NCI-H345 (cell line): ENCODE results near the gene OPCML.

Source experiments
- DNase-seq: peaks from one replicate; lab custom pipeline; 2025; lab: John Stamatoyannopoulos, UW

The OPCML gene

DNA sequence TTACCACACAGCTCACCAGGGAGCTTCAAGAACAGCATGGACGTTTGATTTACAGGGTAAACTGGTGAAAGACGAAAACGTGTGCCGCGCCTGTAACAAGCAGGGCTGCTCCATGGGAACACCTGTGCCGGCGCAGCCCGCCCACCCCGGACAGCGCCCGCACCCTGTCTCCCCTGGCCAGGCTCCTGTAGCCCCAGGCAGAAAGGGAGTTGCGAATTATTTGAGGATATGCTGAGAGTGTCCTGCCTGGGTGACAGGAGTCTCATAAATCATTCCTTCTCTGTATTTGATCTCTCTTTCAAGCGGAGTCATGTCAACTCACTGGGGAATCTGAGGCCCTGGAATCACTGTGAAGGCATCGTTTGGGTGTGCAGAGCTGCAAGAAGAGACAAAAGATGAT lies 804.3 kb downstream of the OPCML start:
- DNase-seq, result no peak

DNA sequence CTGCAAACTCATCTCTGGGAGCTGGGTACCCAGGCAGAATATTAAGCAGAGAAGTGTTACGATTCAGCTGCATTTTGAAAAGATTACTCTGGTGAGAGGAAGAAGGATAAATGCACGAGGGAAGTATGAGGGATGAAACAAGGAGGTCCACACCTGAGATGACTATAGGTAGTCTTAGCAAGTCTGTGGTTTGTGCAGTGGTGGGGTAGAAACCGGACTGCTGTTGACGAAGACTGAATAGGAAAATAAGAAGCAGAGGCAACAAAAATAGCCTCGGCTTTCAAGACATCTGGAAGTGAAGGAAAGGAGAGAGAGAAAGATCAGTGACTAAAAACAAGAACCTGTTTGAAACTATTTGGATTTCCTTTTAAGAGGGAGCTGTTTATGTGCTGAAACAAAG lies 810.8 kb downstream of the OPCML start:
- DNase-seq, result no peak

DNA sequence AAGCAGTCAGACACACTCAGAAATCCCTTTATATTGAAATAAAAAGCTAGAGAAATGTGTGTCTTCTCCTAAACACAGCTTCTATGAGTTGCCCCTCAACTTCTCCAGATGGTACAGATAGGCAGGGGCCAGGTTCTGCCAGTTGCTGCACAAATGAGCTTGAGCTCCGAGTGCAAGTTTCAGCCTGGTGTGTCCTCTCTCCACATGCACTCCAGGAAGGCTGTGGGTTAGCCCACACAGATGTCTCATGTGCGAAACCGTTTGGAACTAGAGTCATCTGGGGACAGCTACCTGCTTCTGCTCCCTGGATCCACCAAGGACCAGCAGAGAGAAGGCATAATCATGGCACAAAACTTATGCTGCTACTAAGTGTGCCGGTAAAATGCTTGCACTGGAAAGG lies 812.6 kb downstream of the OPCML start:
- DNase-seq, result no peak

DNA sequence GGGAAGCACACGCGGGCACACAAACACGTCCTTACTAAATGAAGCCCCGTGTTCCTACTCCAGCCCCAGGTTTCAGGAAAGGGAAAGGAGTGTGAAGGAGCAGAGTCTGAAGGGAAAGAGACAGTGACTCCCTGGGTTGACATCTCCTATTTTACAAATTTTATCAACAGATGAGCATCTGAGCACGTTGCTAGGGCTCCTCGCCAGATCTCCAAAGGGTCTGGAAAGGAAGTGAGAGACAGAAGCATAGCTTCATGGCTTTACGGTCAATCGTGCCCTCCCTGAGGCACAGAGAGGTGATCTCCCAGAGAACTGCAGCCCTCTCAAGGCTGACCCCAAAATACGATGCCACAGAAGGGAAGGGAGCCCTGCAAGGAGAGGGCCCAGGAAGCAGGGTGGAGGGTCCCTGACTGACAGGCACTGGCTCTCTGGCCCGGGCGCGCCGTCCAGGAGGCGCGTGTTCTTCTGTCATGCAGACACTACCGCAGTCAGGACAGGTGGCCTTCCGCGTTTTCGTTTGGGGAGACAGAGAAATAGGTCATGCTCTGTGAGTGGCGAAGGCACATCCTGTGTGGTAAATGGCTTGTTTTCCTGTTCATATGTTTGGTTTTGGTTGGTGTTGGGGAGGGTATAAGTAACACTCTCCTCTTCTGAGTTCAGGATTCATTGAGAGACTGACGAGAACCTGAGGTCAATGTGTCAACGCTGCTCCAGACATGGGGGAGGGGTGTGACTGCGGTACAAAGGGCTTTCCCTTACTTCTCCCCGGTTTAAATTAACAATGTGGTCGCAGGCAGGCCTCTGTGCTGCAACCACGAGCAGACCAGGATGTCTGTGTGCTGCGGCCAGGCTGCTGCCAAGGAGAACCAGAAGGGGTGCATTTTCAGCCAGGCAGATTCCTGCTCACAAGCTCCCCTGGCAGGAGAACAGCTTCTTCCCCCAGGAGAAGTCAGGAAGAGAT lies 813.3 kb downstream of the OPCML start:
- no peak for DNase-seq

DNA sequence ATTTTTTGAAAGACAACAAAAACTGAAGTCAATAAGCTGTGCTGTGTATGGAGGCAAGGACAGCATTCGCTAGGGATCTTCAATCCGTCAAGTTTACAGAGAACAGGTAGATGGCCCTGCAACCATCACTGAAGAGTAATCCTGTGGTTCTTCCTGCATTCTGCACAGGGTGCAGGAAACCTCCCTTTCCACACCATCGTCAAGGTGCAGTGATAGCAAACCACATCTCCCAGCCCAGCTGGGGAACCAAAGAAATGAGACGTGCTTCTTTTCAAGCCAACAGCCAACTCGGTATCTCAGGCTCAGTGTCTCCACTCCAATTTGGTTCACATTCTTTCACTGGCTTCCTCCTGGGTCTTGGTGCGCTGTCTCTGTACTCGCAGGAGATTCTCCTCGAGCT lies 814.5 kb downstream of the OPCML start:
- no peak for DNase-seq

DNA sequence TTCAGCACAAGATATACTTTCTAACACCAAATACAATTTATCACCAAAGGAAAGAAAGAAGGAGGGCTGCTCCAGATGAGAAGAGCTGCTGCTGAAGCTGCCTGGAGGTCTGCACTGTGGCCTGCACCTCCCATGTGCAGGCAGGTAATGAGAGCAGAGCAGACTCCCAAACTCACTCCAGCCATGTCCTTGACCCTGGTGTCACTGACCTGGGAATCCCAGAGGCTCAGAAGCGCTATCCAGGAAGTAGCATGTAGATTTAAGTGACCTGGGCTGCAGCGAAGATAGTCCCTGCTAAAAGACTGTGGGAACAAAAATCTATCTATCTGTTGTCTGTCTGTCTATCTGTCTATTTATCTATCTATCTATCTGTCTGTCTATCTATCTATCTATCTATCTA lies 816.3 kb downstream of the OPCML start:
- no peak for DNase-seq

DNA sequence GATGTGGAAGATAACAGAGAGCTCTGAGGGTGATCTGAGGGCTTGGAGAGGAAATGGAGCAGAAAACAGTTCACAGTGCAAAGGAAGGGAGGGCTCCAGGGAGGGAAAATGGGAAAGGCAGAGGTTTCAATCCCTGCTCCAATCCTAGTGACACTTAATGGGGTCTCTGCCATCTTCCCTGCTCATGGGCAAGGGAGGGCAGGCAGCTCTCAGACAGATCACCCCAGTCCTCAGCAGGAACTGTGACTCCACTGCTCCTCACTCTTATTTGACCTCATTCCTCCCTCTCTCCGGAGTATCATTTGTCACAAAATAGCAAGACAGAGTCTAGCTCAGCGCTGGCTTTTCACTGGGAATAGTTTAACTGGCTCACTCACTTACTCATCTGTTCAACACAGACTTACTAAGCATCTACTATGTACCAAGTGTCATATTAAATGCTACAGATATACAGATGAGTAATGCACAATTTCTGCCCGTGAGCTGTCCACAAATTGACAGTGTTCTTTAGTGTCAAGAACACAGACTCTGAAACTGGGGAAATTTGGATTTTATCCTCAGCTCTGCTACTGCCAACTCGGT lies 817.4 kb downstream of the OPCML start:
- no peak for DNase-seq

DNA sequence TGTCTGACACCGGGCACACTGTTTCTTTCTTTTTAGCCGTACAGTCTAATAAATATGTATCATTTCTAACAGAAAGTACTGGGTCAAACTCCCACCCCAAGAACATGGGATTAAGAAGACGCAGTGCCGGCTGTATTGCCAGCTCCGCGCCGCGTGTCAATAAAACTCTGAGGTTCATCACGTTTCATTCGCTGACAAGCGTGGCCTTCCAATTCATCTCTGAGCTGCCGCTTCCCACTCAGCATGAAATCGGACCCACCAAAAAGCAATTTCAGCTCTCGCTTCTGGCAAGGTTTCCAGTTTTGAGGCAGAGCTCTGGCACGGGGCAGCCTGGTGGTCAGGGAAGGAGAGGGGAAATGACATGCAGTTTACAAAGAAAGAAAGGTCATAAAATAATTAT lies 819.8 kb downstream of the OPCML start:
- DNase-seq, result no peak

DNA sequence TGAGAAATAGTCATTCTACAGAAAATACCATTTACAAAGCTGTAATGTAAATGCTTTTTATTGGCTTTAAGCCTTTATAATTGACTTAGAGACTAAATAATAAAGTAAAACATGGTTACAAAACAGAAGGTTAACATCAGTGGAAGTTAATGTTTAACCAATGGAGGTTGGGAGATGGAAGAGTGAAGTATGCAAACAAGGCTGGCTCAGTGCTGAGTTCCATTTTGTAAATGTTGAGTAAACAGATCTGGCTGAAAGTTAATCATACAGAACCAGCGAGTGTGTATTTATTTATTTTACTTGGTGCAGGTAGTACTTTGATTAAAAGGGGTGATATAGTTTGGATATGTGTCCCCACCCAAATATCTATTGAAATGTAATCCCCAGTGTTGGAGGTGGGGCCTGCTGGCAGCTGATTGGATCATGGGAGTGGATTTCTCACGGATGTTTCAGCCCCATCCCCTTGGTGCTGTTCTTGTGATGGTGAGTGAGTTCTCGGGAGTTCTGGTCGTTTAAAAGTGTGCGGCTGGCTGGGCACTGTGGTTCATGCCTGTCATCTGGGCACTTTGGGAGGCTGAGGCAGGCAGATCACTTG lies 827.4 kb downstream of the OPCML start:
- DNase-seq, result peak; percentile 12

DNA sequence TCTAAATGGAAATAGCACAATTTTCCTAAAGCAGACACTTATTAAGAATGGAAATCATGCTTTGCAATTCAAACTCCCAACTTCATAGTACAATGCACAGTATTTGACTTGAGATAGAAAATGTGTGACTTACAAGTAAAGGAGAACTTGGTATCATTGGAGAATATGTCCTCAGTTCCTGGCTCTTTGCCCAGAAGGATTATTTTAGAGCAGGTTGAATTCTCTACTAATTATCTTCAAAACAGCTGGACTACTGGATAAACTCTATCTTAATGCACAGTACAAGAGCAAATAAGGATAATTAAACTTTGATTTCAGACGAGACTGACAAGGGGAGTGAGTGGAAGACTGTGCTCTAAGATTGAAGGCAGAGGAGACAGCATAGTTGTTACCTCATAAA lies 839.4 kb downstream of the OPCML start:
- no peak for DNase-seq

DNA sequence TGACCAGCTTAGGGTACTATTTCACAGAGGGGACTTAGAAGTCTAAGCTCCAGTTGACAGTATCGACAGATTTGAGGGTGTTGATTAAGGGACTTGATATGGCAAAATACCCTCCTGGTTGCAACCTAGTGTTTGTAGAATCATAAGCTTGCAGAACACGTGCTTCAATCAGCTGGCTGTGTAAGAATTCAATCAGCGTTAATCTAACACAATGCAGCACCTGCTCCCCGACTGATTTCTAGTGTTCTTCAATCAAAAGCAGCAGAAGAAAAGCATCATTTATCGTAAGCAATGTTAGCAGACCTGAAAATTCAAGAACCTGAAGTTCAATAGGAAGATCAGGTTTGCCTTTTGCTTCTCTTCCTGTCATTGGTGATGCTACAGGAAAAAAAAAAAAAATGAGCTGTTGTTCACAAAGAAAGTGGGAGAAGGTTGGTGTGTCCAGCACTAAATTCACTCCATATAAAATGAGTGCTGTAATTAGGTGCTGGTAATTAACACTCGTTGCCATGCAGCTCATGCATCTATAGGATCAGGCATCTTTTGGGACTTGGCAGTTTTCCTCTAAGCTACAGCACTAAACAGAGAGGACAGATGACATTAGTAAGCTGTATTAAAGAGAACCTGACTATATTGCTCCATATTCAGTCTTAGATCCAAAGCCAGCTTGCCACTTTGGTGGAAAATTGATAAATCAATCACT lies 840.3 kb downstream of the OPCML start:
- DNase-seq, result peak; percentile 7

DNA sequence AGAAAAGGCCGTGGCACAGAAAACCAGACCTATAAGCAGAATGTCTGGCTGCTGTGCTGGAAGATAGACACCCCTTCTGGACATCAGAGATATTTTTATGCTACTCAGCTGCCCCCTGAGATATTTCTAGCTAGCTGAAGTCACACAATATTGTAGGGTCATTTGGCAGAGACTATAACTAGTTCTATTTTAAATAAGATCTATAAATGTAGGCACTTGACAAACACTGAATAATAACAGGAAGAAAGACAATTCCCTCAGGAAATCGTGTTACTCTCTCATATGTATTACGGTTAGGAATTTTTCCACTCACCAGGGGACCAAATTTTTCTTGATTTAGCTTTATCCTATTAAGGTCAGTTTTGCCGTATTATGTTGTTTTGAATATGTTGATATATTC lies 845.4 kb downstream of the OPCML start:
- DNase-seq, result no peak

DNA sequence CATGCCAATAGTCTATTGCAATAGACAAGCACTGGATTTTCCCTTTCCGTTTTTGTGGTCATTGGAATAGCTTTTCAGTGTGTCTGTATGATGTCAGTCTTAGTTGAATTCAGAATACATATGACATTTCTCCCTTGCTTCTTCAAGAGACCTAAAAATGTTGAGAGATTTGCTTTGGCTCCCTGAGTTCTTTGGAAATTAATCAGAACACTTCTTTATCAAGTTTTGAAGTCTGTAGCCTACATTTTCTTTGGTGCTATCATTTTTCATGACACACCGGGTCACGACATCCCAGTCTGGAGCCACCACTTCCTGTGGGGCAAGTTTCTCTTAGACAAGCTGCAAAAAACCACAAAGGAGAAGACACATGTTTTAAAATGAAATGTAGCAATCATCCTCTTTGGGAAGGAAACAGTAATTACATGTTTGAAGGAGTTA lies 847.1 kb downstream of the OPCML start:
- no peak for DNase-seq

DNA sequence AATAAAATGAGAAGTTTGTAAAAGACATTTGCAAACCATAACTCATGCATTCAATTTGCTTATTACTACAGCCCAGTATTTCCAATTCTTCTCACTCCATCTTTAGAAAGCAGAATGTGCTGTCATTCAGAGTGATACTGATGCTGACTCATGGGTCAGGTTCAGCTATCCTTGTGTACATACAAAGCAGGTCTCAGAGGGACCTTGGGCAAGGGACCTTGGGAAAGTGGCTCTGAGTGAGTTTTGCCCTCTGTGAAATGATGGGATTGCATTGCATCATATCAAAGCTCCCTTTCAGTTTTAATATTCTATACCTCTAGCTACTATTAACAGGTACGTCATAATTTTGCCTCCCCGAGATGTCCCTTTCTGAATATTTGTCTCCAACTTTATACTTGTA lies 848.7 kb downstream of the OPCML start:
- DNase-seq, result no peak

DNA sequence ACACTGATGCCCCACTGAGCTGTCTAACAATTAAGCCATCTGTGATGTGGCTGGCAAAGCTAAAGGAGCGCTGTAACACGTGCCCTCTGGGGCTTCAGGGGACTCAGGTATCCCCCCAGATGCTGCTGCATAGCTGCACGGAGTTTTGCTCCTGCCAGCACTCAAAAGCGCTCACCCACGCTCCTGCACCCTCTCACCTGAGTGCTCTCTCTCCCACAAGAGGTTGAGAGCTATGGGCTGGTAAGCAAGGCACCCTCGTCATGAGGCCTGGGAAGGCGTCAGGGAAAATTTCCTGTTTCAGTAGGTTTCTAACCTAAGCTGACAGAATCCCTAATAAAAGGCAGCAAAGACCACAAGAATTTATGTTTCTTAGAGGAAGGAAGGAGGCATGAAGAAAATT lies 850.3 kb downstream of the OPCML start:
- no peak for DNase-seq

DNA sequence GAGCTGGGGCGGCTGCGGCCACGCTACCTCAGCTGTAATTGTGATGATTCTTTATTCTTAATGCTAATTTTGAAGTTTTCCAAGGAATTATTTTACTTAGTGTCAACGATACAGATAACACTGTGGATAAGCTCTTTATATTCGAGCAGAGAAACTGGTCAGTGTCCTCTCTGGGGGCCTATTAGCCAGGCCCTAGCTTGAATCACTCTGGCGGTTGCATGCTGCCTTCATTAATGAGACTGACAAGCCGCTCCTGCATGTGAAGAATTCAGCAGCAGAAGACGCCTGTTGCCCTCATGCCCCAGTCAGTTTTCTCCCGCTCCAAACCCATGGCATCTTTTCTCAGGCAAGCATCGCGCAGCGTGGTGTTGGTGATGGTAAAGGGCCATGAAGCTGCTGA lies 851.7 kb downstream of the OPCML start:
- no peak for DNase-seq

DNA sequence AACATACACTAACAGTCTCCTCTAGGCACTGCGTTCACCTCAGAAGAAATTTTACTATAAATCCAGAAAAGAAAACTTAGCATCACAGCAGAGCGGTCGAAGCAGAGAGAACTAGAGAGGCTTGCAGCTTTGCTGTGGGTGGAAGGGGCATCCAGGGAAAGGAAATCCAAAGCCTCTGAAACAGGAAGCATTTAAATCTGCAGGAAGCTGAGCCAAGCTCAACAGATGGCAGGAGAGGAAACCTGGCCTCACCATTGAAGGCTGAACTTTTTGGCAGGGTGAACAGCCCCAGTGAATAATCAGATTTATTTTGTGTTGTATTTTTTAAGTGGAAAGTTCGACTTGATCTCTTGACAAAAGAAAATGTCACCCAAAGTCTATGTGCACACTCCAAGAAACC lies 858.1 kb downstream of the OPCML start:
- no peak for DNase-seq

DNA sequence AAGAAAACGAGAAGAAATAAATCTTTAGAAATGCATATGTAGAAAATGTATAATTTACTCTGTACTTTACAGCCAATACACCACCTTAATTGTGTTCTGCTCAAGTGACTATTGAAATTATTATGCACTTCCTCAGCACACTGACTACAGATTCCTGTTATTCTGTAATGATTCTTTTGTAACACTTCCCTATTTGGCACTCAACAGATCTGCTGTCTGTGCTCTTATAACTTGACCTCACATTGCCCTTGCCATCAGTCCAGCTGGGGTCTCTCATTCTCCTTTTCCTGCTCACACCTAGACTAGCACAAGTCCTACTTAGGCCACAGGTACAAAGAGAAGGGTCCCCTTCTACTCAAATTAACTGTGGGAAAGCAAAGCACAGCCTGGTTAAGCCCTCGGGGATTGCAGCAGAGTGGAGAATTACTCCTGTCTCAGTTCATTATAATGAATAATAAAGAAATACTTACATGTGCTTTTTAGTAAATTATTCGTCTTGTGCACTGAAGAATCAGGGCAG lies 860.4 kb downstream of the OPCML start:
- DNase-seq, result no peak

DNA sequence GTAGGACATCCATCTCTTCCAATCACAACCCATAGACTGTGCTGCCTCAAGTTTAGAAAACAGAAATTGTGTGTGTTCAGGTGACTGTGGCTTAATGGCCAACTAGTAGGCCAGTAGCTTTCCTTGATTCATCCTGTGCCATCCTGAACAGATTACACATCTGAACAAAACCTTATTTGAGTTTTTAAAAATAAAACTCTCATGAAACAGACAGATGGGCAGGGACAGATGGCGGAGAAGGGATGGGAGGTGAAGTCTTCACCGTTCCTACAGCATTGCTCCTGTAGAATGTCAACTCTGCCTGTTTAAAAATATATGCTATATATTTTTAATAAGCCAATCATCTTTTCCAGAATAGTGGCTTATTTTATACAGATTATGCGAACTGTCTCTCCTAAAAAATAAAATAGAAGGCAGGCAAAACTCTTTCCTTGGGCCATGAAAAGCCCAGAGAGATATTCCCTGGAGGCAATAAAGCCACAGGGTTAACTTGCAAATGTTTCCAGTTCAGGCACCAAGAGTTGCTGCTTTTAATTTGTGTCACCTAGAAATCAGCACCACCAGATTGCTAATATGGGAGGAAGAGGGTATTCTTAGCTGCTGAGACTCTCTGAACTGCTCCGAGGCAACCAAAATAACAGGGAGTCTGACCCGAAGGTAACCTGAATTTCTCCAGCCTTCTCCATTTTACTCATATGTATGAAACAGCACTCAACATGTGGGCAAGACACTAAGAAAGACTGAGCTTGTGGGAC lies 861.2 kb downstream of the OPCML start:
- no peak for DNase-seq

DNA sequence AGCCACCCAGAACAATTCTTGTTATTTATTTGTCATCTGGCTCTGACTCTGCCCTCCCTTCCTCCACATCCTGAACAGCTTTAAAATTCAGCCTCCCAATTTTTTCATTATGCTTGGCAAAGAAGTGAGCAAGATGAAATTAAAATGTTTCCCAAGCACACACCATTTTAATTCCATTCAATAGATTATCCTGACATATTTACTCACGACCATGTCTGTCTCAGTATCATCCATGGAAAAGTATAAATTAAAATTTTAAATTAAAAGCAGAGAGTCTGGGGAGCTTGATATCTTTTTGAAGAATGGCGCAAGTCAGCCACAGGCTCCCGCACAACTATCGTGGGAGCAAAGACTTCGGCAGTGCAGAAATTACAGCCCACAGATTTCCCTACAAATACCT lies 862.4 kb downstream of the OPCML start:
- no peak for DNase-seq

DNA sequence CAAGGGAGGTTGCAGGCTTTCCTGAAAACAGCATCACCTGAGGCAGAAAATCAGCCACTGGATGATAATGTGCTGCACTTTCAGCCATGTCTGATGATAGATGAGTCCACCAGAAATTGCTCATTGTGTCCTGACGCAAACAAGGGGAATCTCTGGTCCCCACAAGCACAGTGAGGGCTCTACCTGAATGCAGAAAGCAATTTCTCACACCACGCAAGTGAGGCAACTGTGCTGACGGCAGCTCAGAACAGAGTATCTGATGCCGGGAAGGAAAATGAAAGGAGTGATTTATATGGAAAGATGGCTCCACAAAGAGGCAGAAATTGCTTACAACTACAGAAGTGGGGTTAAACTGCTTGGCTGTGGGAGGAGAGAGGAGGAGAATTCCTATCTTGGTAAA lies 867.1 kb downstream of the OPCML start:
- no peak for DNase-seq

DNA sequence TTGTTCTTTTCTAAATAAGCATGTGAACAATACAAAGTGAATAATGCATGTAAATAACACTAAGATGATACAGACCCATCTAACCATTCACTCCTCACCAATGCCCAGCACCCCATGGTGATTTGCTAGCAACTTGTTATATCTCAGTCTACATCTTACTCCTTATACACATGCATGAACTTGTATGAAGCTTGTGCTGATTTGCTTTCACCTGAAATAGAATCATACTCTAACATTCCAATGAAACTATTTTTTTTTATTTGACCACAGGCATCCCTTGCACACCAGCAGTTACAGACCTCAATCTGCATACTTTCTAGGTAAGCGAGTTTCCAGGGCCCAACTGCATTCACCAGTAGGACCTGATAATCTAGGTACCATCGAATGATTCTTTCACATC lies 873.6 kb downstream of the OPCML start:
- DNase-seq, result no peak
